Measurements from ENCODE around the gene SYNPO2. TPM values are rescaled to one million over a fixed set of nuclear protein-coding genes. Genes with fewer than 3 reads are reported as not detected.

SYNPO2 gene
- polyA plus RNA-seq, 1 donor (not counting 4 experiments of a cell fraction or from before 2014, with no cell fraction given) = 0.34 TPM

GRCh38 chr4:118941149-118941548 is 52.5 kb downstream of the SYNPO2 start:
- no peaks in the 10 kb centered on the region for H3K4me1 ChIP-seq (ENCODE audit: control insufficient read depth, extremely low read depth, insufficient read depth, low read length)
- no peaks in the 10 kb centered on the region for H3K9me1 ChIP-seq (ENCODE audit: control insufficient read depth, extremely low read depth, insufficient read depth, low read length)
- H2AFZ ChIP-seq (ENCODE audit: control insufficient read depth, low read length) = no peak overlapping the region
- no peak overlapping the region for H3K27ac ChIP-seq (ENCODE audit: control insufficient read depth, insufficient read depth, low read length)
- H3K9me3 ChIP-seq (ENCODE audit: control insufficient read depth, low read depth, low read length) = no peaks in the 10 kb centered on the region
- no peaks in the 10 kb centered on the region for H3K36me3 ChIP-seq (ENCODE audit: control insufficient read depth in 2 of 2, extremely low read depth in 1 of 2, insufficient read depth in 2 of 2, low read length in 2 of 2)
- no peaks in the 10 kb centered on the region for H3K27me3 ChIP-seq (ENCODE audit: control insufficient read depth, extremely low read depth, insufficient read depth, low read length)
- no peak overlapping the region for H3K4me3 ChIP-seq (ENCODE audit: control insufficient read depth in 2 of 3, extremely low read depth in 1 of 3, insufficient read depth in 2 of 3, low read depth in 1 of 3, low read length in 3 of 3)
- TF ChIP-seq, protein P1, sequence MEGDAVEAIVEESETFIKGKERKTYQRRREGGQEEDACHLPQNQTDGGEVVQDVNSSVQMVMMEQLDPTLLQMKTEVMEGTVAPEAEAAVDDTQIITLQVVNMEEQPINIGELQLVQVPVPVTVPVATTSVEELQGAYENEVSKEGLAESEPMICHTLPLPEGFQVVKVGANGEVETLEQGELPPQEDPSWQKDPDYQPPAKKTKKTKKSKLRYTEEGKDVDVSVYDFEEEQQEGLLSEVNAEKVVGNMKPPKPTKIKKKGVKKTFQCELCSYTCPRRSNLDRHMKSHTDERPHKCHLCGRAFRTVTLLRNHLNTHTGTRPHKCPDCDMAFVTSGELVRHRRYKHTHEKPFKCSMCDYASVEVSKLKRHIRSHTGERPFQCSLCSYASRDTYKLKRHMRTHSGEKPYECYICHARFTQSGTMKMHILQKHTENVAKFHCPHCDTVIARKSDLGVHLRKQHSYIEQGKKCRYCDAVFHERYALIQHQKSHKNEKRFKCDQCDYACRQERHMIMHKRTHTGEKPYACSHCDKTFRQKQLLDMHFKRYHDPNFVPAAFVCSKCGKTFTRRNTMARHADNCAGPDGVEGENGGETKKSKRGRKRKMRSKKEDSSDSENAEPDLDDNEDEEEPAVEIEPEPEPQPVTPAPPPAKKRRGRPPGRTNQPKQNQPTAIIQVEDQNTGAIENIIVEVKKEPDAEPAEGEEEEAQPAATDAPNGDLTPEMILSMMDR (optimal IDR thresholded peaks at IDR 0.05 in 1 of 3, IDR thresholded peaks at IDR 0.05 in 1 of 3, conservative IDR thresholded peaks at IDR 0.05 in 1 of 3; ENCODE audit: extremely low read depth in 1 of 3, insufficient read depth in 2 of 3, low read length in 3 of 3) = no peak
- no peak overlapping the region for H3K4me2 ChIP-seq (ENCODE audit: control insufficient read depth, extremely low read depth, insufficient read depth, low read depth, low read length)
- H3K9ac ChIP-seq (ENCODE audit: control insufficient read depth, extremely low read depth, insufficient read depth, low read length) = no peak overlapping the region
- dilution Hi-C loops (cut with MboI; ENCODE audit: extremely low pct_ligation_motif_present, low sequenced_read_pairs) = no loop called here
- no peaks in the 10 kb centered on the region for H4K20me1 ChIP-seq (ENCODE audit: control insufficient read depth, extremely low read depth, insufficient read depth, low read length)
- no peak for FAIRE-seq
- H3K79me2 ChIP-seq (ENCODE audit: control insufficient read depth, insufficient read depth, low read length) = no peaks in the 10 kb centered on the region
- DNase-seq (ENCODE audit: low read depth, low spot score) = no peak

DNA sequence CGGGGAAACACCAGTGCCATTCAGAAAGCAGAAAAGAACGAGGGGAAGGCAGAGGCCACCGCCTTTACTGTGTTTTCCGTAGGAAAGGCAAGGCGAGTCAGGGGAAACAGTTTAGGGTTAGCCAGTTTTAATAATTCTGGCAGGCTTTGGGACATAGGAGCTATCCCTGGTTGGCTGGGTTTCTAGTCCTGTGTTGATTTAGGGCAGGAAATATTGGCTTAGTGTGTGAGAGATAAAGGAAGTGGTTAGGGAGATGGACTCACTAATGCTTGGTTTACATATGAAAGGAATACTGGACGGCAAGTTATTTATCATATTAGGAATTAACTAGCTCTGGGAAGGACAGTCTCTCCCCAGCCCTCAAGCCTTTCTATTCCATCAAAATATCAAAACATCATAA is 53.1 kb downstream of the SYNPO2 start:
- FAIRE-seq = no peak
- no peaks in the 10 kb centered on the region for H3K79me2 ChIP-seq (ENCODE audit: control insufficient read depth, insufficient read depth, low read length)
- no peaks in the 10 kb centered on the region for H3K36me3 ChIP-seq (ENCODE audit: control insufficient read depth in 2 of 2, extremely low read depth in 1 of 2, insufficient read depth in 2 of 2, low read length in 2 of 2)
- TF ChIP-seq EZH2 (IDR thresholded peaks at IDR 0.05; ENCODE audit: low read length) = no peak
- TF ChIP-seq, protein P1 (optimal IDR thresholded peaks at IDR 0.05 in 1 of 3, IDR thresholded peaks at IDR 0.05 in 1 of 3, conservative IDR thresholded peaks at IDR 0.05 in 1 of 3; ENCODE audit: extremely low read depth in 1 of 3, insufficient read depth in 2 of 3, low read length in 3 of 3) = no peak
- H3K4me1 ChIP-seq (ENCODE audit: control insufficient read depth, extremely low read depth, insufficient read depth, low read length) = no peaks in the 10 kb centered on the region
- H3K9ac ChIP-seq (ENCODE audit: control insufficient read depth, extremely low read depth, insufficient read depth, low read length) = no peak overlapping the region
- H2AFZ ChIP-seq (ENCODE audit: control insufficient read depth, low read length) = no peak overlapping the region
- H4K20me1 ChIP-seq (ENCODE audit: control insufficient read depth, extremely low read depth, insufficient read depth, low read length) = no peaks in the 10 kb centered on the region
- no peaks in the 10 kb centered on the region for H3K9me3 ChIP-seq (ENCODE audit: control insufficient read depth, low read depth, low read length)
- H3K4me3 ChIP-seq (ENCODE audit: control insufficient read depth in 2 of 3, extremely low read depth in 1 of 3, insufficient read depth in 2 of 3, low read depth in 1 of 3, low read length in 3 of 3) = no peak overlapping the region
- dilution Hi-C loops (cut with MboI; ENCODE audit: extremely low pct_ligation_motif_present, low sequenced_read_pairs) = no loop called here
- no peak for DNase-seq (ENCODE audit: low read depth, low spot score)
- no peak overlapping the region for H3K27ac ChIP-seq (ENCODE audit: control insufficient read depth, insufficient read depth, low read length)
- H3K27me3 ChIP-seq (ENCODE audit: control insufficient read depth, extremely low read depth, insufficient read depth, low read length) = no peaks in the 10 kb centered on the region
- no peaks in the 10 kb centered on the region for H3K9me1 ChIP-seq (ENCODE audit: control insufficient read depth, extremely low read depth, insufficient read depth, low read length)
- H3K4me2 ChIP-seq (ENCODE audit: control insufficient read depth, extremely low read depth, insufficient read depth, low read depth, low read length) = no peak overlapping the region
